ENCODE data around the gene ANKRD27.
"Not testable (repeated sequence)": the region's sequence is repeated elsewhere in the genome, so short reads cannot be mapped to it uniquely, and the experiment has no call there.

DNA sequence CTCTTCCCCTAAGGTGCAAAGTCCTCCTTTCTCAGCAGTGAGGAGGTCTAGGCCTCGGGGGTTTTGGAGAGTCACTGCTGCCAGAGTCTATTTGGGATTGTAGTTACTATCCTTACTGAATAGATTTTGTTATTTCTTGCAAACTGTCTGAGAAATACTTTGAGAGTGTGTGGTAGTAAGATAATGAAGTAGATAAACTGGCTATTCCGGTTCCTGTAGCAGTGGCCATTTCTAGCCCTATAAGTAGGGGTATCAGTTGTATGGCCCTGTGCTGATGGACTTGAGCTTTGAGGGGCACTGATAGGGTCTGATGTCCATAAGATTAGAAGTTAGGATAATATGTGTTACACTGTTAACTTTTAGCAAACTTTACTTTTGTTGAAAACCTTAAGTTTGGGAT is 19.3 kb upstream of the ANKRD27 start:
- TF ChIP-seq POLR2AphosphoS5 (IDR thresholded peaks at IDR 0.05; ENCODE audit: borderline replicate concordance, low read depth, low read length); EZH2 (IDR thresholded peaks at IDR 0.05): not testable (repeated sequence)

Data from SK-N-MC (cell line).